ENCODE results near the gene TMEM59L.
"Not testable (repeated sequence)": the region's sequence is repeated elsewhere in the genome, so short reads cannot be mapped to it uniquely, and the experiment has no call there.

Gene TMEM59L
- 0 to 0.12 (median 0.04) reads per million in 4 donors for total RNA-seq

DNA sequence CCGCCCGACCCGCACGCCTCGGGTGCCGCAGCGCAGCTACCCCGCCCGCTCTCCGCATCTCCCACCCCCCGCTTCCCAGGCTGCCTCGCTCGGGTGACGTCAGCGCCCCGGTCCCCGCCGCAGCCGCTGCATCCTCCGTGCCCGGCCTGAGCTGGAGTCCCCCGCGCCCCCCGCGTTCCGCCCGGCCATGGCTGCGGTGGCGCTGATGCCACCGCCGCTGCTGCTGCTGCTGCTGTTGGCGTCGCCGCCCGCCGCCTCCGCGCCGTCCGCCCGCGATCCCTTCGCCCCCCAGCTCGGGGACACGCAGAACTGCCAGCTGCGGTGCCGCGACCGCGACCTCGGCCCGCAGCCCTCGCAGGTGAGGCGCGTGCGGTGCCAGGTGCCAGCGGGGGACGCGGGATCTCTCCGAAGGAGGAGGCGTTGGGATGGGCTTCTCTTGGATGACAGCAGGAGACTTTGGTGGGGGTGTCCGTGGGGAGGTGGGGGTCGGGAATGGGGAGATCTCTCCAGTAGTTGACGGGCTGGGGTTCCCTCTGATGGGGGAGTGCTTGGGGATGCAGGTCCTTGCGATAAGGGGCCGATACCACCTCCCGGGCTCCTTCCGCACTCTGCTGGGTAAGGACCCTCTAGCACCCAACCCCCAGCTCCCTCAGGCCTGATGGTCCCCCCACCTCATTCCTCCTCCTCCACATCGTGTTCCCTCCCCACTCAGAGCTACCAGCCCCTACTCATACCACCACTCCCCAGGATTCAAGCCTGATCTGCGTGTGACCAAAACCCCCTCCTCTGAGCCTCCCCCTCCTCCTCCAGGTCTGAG, at the start of gene TMEM59L:
TSS of gene TMEM59L (plus strand) at position 99 of the 817 bp plus-strand sequence. CDS start at position 188, 89 bp downstream.
- DNase-seq, result peak in 4 of 5 donors; percentile 33 to 53 (median 43)

DNA sequence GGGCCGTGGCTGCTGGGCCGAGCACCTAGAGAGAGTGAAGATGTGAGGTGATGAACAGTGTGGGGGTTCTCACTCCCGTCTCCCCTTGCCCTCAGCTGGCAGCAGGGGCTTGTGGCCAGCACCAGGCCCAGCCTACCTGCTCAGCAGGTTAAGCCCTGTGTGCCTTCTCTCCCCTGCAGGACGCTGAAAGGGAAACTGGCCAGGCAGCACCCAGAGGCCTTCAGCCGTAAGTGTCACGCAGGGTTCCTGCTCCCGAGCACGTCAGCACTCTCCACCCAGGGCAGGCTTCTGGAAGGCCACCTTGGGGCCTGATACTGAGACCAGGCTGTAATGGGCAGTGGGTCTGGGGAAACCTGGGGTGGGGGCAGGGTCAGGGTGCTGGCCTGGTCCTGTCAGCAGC, 45.7 kb upstream of the TMEM59L start:
- no peak for DNase-seq

- no peak for DNase-seq
Observed at GRCh38 chr19:18568367-18568766, 44.3 kb upstream of the TMEM59L start.

- peak; percentile 96 to 98 (median 98) for DNase-seq
Observed at GRCh38 chr19:18571564-18572344, 40.9 kb upstream of the TMEM59L start, which contains the start of gene UBA52. TSS of gene UBA52 (plus strand) at chr19:18571857. CDS start at chr19:18573301, 1,444 bp downstream.

DNA sequence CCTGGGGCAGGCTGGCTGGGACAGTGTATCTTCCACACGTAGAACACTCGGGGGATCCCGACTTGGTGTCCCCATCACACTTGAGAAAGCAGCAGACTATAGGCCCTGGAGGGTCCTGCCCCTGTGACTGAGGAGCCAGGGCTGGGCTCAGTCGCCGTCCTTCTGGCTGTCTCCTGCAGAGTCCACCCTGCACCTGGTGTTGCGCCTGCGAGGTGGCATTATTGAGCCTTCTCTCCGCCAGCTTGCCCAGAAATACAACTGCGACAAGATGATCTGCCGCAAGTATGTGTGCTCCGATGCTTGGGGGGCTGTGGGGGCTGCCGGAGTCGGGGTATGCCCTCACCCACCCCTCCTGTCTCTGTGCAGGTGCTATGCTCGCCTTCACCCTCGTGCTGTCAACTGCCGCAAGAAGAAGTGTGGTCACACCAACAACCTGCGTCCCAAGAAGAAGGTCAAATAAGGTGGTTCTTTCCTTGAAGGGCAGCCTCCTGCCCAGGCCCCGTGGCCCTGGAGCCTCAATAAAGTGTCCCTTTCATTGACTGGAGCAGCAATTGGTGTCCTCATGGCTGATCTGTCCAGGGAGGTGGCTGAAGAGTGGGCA, 37.9 kb upstream of the TMEM59L start:
- no peak for DNase-seq

DNA sequence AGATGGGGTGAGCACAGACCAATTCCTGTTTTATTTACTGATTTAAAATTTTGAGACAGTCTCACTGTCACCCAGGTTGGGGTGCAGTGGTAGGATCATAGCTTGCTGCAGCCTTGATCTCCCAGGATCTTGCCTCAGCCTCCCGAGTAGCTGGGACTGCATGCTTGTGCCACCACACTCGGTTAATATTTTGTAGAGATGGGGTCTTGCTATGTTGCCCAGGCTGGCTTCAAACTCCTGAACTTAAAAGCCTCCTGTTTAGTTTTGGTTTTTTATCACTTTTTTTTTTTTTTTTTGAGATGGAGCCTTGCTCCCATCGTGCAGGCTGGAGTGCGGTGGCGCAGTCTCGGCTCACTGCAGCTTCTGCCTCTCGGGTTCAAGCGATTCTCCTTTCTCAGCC, 36.3 kb upstream of the TMEM59L start:
- DNase-seq, result no peak

- DNase-seq, result no peak
Observed at GRCh38 chr19:18577365-18577914, 35.2 kb upstream of the TMEM59L start.

- DNase-seq, result no peak
Observed at GRCh38 chr19:18580311-18580710, 32.4 kb upstream of the TMEM59L start.

DNA sequence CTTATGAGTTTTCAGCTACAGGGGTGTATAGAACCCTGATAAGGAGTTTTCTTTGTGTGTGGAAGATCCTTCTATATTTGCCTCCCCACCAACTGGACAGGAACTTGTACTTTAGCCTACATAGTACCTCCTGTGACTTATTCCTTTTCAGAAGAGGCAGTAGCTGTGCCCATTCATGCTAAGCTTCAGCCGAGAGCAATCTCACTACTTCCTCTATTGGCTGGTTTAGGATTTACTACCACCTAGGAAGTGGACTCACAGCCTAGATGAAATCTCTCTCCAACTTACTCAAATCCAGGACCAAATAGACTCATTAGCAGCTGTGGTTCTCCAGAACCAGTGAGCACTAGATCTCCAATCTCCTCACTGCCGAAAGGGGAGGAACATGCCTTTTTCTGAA, 26.4 kb upstream of the TMEM59L start:
- DNase-seq, result no peak

DNA sequence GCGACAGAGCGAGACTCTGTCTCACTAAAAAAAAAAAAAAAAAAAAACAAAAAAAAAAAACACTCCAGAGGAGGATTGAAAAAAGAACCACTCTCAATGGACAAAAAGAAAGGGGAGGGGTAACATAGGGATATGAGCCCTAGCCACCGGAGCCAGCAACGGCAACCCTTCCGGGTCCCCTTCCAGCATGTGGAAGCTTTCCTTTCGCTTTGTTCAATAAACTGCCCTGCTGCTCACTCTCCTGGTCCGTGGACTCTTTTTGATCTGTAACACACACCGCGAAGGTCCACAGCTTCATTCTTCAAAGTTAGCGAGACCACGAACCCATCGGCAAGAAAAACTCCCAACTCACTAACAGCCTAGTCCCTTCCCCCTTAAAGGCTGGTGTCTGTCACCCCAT, 25.1 kb upstream of the TMEM59L start:
- DNase-seq, result no peak

DNA sequence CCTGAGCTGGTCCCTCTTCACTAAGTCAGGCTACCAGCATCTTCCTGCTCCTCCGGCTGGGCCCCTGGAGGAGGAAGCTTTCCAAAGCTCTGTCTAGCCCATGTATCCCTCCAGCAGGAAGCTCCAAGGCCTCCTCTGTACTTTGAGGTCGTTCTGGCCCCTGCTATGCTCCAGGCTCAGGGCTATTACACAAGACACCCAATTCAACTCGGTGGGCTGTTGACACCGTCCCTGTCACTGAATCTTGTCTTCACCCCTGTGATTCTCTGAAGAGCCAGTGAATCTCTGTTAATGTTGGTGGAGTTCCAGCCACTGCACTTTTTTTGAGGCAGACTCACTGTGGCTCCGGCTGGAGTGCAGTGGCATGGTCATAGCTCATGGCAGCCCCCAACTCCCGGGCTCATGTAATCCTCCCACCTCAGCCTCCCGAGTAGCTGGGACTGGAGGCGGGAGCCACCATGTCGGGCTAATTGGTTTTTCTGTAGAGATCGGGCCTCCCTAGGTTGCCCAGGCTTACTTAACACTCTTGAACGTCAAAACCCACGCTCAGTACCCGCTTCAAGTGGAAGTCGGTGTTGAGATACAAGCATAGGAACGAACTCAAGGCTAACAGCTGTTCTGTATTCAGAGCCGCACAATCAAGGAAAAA, 24.6 kb upstream of the TMEM59L start:
- DNase-seq, result no peak

- DNase-seq, result peak; percentile 74 to 85 (median 82)
Observed at GRCh38 chr19:18588611-18589379, 23.9 kb upstream of the TMEM59L start, which contains the start of gene REX1BD. TSS of gene REX1BD (plus strand) at chr19:18588798. CDS start at chr19:18588802, 4 bp downstream.

GRCh38 chr19:18589380-18590272, 23.0 kb upstream of the TMEM59L start:
- peak; percentile 60 to 81 (median 66) for DNase-seq

GRCh38 chr19:18590273-18591272, 22.1 kb upstream of the TMEM59L start:
- peak in 1 of 5 donors; percentile 35 for DNase-seq

DNA sequence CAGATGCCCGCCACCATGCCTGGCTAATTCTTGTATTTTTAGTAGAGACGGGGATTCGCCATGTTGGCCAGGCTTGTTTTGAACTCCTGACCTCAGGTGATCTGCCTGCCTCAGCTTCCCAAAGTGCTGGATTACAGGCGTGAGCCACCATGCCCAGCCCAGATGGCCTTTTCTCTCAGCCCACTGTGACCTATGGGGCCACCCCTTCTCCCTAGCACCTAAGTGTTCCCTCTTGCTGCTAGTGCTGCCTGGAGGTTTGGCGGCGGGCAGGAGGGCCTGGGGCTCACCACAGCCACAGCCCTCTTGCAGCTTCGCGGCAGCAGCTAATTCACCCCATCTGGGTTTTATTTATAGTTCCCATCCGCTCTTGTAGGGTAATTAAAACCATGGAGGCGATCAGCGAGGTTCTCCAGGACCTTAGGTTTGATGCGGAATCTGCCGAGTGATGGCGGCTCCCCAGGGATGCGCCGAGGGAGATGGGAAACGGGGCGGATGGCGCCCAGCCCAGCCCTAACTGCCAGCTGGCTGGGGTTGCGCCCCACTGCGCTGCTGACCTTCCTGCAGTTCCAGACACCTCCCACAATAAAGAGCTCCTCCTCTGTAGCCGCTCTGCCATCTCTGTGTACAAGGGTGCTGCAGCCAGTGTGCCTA, 20.8 kb upstream of the TMEM59L start:
- DNase-seq, result no peak

- not testable (repeated sequence) for DNase-seq
Observed at GRCh38 chr19:18592732-18593131, 19.9 kb upstream of the TMEM59L start.

DNA sequence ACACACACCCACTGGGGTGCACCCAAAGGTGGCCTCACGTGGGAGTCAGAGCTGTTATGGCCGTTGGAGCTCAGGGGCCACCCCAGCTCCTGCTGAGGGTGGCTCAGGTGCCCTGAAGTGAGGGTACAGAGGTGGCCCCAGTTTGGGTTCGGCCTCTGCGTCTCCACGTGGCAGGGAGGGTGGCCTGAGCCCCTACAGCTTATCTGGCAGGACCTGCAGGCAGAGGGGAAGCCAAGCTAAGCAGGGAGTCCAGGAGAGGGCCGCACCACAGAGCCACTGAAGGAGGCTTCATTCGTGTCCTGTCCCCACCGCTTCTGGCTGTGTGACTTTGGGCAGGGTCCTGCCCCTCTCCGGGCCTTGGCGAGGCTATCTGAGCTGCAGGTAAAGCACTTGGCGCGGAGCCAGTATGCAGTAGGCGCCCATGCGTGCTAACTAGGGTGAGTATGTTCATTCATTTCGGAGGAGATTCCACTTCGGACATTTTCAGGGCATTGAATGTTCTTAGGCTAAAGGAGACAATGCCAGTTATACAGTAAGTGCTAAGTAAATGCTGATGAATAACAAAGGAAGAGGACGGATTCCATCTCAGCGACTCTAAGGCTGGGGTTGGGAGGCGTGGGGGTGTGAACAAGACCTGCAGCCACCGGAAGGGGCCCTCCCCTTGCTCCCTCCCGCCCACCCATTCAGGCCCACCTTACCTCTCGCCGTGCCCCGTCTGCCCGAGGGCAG, 19.1 kb upstream of the TMEM59L start:
- DNase-seq, result no peak

All from T-helper 1 cell (primary cell).